HG03378 (cell line): Measurements from ENCODE around the gene BZW2.
"Not testable (repeated sequence)": the region's sequence is repeated elsewhere in the genome, so short reads cannot be mapped to it uniquely, and the experiment has no call there.

Experiments
- ATAC-seq: cut with Tn5 transposase; IDR thresholded peaks from one replicate; pipeline ENCODE4 v1.9.1; 2021; ENCODE audit warnings: mild to moderate bottlenecking, moderate library complexity; ENCODE audit not compliant: unreplicated experiment

Gene BZW2

DNA sequence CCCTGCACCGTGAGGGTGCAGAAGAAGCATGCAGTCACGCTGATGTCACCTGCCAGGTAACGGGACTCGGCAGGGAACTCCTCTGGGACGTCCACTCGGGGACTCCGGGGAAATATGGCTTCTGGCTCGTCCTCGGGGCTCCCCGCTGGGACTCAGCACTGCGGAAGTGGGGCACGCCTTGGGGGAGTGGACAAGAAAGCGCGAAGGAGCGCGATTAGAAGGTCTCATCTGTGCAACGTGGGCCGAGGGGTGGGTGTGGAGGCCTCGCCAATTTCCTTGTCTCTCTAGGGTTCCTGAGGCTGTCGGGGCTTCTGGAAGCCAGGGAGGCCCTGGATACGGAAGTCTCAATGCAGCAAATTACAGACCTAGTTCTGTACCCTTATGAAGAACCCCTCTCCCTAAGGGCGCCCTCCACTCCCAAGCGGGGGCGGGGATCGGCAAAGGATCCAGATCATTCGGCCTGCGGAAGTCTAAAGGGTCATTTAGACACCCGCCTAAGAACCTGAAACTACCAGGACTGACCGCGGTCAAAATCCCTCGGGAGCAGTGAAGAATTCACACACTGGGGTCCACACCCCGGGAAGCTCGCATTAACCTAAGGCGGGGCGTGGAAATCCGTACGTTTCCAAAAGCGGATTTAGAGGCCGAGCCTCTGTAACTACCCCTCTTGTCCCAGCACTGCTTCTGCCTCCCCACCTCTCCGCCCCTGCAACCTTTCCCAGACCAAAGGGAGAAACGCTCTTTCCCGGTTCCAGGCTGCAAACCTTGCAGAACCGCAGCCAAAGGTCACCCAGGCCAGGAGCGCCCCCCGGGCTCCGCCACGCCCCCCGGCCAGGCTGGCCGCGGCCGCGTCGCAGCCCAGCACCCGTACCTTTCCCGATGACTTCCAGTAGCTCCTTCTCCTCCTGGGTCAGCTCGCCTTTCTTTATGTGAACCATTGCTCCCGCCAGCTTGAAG, 1.1 kb upstream of the BZW2 start:
- no peak for ATAC-seq

DNA sequence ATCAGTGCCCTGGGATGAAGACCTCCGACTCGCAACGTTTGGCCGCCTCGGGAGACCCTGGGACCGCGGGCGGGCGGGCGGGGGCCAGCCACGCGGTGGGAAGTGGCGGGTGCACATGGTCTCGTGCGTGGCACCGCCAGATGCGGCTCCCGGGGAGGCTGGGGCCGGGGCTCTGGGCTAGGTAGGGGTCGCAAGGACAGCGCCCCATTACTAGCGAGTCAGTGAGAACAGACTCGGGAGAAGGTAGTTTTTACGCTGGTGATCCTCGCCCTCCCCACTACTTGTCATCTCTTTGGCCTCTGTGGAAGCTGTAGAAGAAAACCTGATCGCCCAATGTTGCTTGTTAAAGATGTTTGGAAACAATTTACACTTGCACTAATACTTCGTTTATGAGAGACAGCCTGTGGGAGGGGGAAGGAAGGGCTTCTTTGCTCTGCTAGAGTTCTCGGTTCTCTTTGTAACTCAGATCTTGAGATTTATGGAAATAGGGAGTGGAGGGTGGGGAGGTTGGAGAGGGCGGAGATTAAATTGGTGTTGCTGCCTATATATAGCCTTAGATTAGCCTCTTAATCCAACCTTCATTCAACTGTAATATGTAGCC, 591 bp downstream of the BZW2 start:
- ATAC-seq = no peak

DNA sequence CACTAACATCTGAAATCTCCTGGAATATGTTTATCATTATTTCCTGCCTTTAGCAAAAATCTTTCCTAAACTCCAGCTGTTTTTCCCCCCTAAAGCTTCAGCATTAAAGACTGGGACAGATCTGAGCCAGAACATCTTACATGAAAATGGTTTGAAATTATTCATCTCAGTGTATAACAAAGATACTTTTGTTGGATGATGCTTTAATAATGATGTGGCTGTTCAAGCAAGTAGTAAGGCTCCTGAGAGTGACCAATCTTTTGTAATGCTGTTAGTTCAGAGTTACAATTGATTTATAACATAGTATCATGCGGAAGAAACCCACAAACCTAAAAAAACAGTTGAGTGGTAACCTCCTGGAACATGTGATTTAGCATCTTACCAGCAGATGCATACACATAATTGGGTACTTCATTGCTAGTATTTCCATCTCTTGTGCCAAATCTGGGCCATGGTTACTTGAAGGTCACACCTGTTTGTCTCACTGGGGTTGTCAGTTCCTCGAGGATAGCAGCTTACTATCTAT, 1.5 kb downstream of the BZW2 start:
- ATAC-seq = no peak

DNA sequence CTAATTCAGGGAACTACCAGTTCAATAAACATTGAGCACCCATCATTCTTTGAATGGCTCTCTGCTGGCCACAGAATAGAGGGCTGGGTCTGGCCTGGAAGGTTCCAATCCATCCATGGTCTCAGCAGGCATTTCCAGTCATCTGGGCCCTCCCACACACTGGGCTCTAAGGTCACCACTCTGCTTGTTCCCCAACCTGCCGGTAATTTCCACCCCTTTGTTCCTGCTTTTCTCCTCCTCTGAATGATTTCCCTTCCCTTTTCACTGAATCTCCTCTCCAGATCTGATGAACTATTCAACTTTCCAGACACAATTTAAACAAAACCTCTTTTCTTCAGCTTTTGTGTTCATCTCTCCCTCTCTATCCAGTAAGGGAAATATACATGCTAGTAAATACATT, 2.6 kb downstream of the BZW2 start:
- ATAC-seq = no peak

DNA sequence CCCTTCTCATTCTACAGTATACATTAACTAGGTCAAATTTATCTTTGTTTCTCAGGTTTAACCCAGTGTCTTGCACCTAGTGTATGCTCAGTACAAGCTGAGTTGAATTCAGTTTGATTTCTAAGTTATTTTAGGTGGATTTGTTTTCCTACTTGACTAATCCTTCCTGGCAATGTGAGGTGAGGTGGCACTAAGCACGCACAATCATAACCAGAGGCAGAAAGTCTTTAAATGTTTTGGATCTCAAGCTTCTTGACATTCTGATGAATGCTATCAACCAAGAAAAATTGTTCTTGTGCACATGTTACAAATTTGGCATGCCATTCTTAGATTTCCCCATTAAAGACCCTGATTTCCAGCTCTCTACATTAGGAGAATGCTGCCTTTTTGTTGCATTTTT, 3.2 kb downstream of the BZW2 start:
- ATAC-seq = no peak

DNA sequence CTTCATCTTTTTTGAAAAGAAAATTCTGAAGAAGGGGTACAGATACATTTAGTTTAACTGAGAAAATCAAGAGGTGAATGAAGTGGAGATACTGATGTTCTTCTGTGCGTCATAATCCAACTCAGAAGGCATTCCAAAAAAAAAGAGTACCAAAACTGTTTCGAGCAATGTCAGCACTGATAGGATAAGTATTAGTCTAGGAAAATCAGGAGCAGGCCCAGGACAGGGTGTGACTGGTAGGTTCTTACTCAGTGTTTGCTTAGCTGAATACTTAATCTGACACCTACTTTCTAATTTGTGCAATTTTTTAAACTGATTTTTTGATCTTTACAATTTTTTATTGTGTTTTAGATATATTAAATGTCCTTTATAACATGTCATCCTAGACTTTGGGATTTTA, 4.3 kb downstream of the BZW2 start:
- no peak for ATAC-seq

DNA sequence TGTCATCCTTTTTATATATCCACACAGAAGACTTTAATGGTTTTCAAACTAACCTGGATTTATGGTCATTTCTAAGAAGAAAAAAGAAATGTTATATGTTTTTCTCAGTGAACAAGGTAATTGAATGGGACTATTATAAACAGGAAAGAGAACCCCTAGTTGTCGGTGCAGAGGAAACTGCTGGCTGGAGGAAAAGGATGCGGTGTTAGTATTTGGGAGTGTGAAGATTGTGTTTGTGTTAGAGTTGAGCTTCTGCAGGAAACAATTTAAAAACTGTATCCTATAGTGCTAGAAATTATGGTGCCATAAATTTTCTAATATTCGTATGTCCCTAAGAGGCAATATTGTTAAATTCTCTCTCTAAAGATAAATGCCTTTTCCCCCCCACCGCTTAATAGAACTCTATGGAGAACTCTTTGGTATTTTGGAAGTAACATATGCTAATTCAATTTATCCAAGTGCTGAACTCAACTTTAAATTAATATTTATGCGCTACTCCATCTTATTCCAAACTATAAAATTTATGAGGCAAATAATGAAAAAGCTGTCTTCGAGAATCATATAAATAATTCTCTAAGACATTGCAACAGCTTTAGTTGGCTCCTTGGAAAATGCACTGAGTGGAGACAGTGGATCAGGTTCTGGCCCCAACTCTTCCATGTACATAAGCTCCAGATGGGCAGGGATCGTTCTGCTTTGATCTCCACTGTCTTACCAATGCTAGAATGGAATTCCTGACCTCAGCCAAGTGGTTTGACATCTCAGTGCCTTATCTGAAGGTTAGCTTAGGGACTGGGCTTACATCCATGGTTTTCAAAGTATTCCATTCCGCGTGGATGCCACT, 5.6 kb downstream of the BZW2 start:
- ATAC-seq = no peak

DNA sequence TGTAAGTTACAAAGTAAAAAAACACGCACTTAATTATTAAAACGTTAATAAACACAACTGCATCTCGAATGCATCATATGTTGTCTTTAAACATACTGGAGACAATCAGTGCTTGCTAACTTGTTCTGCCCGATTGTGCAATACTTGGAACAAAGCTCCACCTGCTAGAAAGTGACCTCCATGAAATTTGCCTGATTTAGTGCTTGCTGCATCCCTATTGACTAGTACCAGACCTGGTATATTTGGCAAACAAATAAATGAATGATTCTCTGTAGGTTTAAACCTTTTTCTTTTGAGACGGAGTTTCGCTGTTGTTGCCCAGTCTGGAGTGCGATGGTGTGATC, 6.2 kb downstream of the BZW2 start:
- ATAC-seq = no peak

DNA sequence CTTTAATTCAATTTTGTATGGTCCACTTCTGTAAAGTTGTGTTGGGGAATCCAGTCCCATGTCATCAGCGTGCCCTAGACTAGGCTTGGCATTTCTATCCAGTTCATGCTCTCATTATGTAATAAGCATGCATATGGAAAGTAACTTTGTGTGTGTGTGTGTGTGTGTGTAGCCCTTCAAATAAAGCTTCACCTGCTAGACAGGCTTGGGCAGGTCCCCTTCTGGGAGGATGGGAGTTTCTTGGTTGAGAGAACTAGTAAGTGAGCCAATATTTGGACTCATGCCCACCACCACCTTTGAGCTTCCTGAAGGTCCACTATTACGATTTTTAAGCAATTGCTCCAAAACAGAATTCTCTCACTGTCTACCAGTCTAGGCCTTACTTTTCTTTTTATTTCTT, 6.9 kb downstream of the BZW2 start:
- ATAC-seq = no peak

DNA sequence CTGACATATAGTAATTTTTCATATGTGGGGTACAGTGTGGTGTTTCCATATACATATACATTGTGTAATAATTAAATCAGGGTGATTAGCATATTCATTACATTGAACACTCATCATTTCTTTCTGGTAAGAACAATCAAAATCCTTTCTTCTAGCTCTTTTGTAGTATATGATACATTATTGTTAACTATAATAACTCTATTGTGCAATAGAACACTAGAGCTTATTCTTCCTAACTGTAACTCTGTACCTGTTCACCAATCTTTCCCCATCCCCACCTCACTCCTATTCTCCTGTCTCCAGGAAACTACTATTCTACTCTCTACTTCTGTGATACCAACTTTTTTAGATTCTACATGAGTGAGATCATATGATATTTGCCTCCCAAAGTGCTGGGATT, 9.4 kb downstream of the BZW2 start:
- ATAC-seq = no peak

DNA sequence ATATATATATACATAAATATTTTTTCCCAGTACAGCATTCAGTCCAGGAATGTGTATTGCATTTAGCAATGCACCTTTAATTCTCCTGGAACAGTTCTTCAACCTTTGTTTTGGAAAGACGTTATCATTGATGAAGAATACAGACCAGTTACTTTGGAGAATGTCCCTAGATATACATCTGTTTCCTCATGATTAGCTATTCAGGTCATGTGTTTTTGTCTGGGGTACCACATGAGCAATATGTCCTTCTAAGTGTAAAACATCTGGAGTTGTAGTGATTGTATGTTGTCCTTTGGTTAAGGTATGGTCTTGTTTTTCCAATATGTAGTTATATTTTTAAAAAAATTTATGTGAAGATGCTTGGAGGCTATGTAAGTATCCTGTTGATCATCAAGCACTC, 10.2 kb downstream of the BZW2 start:
- ATAC-seq = no peak

DNA sequence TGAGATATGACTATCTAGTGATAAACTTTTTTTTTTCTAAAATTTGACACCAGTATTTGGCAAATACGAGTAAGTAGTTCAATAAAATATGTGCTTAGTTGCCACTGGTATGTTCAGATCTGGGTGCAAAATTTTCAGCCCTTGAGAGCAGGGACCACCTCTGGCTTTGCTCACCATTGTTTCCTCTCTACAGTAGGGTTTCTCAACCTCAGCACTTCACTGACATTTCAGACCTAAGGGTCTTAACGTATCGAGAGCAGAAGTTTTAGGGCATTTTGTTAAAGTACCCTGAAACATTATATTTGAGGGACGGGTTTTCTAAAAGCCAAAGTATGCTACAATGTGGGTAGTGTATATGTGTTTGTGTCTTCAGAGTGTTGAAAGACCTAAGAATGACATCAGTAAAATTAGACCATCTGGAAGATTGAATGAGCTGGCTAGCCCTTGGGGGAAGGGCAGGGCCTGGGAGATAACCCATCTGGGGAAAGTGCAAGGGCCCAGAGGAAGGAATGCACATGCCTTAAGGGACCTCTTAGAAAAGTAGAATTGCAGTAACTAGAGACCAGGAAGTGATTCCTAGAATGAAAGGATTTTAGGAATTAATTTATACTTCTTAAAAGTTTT, 11.8 kb downstream of the BZW2 start:
- ATAC-seq = no peak

DNA sequence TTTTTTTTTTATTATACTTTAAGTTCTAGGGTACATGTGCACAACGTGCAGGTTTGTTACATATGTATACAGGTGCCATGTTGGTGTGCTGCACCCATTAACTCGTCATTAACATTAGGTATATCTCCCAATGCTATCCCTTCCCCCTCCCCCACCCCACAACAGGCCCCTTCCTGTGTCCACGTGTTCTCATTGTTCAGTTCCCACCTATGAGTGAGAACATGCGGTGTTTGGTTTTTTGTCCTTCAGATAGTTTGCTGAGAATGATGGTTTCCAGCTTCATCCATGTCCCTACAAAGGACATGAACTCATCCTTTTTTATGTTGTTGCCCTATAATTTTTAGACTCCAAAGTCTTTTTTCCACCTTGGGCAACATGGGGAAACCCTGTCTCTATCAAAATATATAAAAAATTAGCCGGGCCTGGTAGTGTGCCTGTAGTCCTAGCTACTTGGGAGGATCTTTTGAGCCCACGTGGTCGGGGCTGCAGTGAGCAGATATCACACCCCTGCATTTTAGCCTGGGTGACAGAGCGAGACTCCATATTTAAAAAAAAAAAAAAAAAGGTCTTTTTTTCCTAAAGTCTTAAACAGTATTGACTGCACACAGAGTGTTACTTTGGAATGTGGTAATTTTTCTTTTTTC, 14.0 kb downstream of the BZW2 start:
- ATAC-seq = not testable (repeated sequence)

DNA sequence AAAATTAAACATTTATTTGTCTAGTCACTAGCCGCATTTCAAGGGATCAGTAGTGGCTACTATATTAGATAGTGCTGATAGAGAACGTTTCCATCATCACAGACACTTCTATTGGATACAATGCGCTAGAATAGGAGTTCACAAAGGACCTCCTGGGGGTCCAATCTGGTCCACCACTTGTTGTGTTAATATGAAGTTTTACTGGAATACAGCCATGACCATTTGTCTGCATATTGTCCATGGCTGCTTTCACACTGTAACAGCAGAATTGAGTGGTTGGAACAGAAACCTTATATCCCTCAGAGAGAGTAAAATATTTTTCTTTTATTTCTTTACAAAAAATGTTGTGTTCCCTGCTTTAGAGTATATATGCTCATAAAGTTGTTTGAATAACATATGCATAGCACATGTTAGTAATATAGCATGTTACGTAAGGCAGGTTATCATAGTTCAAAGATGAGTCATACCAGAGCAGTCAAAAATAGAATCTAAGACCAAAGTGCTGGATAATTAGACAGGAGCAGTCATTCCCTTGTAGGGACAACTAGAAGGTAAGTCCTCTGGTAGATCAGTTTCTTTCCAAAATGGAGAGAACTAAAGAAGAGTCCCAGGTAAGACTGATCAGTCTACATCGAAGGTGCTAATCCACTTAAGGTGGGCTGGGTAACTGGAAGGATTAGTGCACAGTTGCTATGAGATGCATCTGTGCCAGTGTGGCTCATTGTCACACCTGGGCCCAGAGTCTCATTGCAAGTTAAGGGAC, 14.9 kb downstream of the BZW2 start:
- ATAC-seq = no peak

DNA sequence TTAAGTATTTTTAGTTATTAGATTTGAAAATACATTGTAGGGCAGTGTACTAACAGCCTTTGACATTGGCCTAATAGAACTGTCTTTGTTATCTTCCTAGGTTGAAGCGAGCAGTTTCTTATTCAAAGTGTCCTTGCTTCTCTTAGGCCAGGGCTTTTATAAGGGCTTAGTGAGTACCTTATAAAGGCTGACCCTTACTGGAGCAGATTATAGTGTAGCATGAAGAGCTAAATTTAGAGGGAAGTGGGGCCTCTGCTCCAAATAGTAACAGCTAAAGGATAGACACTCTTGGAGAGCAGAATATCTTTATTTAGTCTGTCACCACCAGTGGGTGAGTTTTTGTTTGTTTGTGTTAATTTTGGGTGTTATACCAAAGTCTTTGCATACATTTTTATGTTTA, 15.9 kb downstream of the BZW2 start:
- ATAC-seq = no peak

DNA sequence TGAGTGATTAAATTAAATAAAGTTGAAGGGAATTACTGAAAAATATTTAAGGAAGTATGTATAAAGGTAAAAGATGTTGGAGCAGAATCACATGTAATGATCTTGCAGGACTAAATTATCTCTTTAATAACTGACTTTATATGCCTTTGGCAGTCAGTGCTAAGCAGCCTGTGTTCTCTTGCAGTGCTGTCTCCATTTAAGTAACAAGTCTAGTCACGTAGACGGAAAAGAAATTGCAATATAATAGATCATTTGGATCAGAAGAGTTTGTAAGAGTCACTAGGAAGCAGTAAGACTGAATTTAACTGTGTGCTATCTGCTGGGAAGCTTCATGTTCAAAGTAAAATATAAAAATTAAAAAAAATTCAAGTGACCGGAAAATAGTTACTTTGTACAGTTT, 21.4 kb downstream of the BZW2 start:
- no peak for ATAC-seq

DNA sequence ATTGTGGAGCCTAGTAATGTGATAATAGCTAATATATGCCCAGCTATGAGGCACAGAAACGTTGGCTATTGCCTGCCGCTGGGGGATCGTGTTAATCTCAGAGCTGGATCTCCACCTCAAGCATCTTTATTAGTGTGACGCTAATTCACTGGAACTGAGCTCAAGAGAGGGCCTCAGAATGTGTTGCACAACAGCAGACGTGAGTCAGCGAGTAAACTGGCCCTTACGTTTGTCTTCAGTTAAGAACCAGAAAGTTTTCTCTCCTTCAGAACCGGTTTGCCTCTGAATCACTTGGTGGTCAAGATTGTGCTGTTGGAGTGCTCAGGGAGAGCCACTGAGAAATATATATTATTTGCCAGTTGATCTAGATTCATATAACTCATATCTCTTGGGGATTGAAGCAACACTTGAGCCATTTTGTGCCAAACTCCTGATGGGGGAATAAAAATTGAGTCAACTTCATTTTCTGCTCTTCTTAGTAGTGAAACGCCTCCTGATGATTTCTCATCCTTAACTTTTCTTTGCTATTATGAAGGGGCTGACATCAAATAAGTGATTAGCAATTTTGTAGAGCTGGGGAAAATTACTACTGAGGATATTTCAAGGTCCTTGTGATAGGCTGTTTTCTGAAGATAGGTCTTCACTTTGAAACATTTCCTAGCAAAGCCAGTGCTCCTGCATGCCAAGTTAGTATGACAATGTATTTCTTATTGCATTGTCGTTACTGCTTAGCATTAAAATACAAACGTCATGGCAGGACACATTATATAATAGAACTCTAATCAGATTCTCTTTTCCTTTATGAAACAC, 22.3 kb downstream of the BZW2 start:
- no peak for ATAC-seq

DNA sequence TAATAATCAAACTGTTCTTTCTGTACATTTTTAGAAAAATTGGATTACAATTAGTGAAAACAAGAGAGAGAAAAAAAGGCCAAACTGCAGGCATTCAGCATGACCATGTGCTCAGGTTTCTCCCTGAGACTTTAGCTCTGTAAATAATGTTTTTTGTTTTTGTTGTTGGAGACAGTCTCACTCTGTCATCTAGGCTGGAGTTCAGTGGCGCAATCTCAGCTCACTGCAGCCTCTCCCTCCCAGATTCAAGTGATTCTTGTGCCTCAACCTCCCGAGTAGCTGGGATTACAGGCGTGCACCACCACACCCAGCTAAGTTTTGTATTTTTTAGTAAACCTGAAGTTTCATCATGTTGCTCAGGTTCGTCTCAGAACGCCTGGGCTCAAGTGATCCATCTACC, 23.0 kb downstream of the BZW2 start:
- no peak for ATAC-seq

DNA sequence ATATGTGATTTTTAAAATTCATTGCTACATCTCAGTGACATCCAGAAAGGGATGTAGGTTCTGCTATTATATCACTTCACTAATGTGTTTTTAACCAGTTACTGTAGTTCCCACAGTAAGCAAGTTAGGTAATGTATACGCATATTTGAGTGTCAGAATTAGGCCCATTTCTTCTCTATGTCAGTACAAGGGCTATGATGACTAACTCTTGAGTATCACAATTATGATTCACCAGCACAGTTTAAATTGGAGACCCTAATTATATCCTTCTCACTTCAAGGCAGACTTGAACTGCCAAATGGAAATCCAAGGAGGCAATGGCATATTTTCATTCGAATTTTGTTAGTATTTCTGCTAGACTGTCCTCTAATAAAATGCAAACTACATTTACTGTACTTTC, 23.6 kb downstream of the BZW2 start:
- no peak for ATAC-seq
